DMS 273 treated with DMSO at 0.1 percent for 48 hours (cell line): ENCODE data around the gene ACAP2.
A peak's percentile ranks its signal among the peaks of the same experiment; 100 is the strongest.
"Not testable (repeated sequence)": the region's sequence is repeated elsewhere in the genome, so short reads cannot be mapped to it uniquely, and the experiment has no call there.

Experiments
- DNase-seq: peaks from one replicate; lab custom pipeline; 2025; lab: John Stamatoyannopoulos, UW

Gene ACAP2

DNA sequence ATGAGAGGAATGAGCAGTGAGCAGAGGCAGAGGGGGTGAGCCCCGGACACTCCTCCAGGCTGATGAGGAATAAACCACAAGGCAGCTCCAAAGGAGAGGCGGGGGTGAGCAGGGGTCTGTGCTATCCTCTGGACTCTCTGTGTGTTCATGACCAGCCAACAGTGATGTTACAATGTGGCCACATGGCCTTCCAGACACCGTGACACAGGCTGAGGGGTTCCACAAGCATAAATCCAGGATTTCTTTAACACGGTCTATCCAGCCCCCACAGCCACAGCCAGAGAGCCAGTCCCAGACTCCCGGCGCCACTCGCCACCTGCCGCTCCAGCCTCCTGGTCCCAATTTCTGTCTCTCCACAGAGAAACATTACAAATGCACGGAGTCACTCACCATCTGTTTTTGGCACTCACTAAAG is 196.2 kb downstream of the ACAP2 start:
- DNase-seq = peak; percentile 94

DNA sequence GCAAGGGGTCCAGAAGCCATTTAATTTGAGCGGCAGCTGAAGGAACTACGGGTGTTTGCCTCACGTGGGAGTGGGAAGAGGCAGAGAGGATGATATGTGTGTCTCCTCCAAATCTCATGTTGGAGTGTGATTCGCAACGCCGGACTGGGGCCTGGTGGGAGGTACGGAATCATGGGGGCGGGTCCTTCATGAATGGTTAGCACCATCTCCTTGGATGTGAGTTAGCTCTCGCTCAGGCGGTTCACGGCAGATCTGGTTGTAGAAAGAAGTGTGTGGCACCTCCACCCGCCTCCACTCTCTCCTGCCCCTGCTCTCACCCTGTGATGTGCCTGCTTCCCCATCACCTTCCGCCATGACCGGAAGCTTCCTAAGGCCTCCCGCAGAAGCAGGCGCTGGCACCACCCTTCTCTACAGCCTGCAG is 197.3 kb downstream of the ACAP2 start:
- no peak for DNase-seq

DNA sequence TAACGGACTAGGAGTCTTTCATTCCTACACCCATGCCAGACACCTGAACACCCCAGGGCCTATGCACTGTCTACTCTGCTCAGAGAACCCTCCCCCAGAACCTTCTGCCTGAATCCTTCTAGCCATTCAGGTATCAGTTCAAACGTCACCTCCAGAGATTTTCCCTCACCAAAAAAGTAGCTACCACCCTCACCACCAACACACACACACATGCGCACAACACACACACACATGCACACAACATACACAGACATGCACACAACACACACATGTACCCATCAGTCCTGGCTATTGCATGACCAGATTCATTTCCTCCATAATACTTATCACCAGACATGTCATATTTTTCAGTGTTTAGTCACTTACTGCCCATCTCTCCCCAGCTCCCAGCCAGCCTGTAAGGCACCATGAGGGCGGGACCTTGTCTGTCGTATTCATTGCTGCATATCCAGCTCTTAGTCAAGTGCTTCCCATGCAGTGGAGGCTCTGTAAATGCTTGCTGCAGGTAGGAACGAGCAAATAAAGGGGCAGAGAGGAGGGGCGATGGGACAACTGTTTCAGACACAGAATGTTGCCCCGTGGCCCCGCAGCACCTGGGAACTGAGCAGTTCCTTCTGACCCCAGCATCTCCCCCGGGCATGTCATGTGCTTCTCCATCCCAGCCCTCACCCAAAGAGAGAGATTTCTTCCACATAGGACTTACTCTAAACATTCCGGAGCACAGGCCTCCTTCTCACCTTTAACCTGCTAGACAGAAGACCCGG is 201.0 kb downstream of the ACAP2 start:
- DNase-seq = no peak

GRCh38 chr3:195240939-195241338 is 201.9 kb downstream of the ACAP2 start:
- no peak for DNase-seq

- DNase-seq = no peak
Measured at GRCh38 chr3:195240171-195240701, 202.6 kb downstream of the ACAP2 start.

DNA sequence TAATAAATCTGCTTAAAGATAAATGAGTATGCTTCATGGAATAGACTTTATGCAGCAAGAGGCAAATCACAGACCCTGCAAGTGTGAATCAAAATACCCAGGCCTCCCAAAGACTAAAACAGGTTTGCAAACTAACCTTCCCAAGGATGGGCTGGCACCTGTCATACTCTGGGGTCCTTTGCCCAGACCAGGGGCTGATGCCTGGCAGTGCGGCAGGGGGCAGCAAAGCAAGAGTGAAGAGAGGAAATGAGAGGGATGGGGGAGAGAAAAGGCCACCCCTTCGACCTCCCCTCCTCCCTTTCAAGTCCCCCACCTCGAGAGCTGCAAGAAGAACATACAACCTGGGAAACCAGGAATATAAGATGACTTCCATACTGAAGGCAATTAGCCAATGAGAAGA is 203.7 kb downstream of the ACAP2 start:
- DNase-seq = no peak

DNA sequence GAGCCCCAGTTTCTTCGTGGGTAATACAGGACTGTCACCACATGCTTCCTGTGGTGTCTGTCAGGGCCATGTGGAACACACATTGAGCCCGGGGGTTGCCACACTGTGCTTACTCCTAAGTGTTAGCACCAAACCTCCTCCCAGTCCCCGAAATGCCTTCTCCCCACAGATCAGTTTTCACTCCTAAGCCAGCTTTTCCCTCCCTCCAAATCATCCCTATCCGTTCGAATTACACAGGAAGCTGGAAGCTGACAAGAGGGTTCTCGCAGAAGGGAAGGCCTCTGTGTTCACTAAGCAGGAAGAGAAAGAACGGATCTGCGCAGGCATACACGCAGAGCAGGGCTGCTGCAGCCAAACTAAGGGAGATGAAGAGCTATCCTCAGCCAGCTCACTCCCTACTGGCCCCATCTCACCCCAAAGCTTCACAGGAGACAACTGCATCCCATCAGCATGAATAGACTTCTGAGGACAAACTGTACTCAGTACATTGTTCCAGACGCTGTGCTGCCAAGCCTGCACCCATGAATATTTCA is 204.2 kb downstream of the ACAP2 start:
- DNase-seq = no peak

DNA sequence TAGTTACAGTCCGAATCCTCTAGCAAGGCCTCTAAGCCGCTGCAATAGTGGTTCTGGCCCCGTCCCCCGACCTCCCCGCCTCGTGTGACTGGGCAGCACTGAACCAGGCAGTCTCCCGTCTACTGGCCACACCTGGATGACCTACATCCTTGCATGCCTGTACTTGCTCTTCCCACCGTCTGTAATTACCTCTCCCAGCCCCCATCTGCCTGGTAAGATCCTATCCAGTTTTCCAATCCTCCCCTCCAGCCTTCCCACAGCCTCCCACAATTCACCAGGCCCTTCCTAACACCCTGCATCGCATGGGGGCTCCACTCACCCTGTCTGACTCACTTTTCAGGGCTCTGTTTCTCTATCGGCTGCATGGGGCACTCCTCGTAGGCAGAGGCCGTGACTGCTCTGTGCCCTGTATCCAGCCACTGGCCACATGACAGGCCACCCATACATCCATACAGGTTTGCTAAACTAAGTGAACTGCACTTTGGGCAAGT is 204.7 kb downstream of the ACAP2 start:
- no peak for DNase-seq

- DNase-seq = no peak
Measured at GRCh38 chr3:195236801-195237570, 205.8 kb downstream of the ACAP2 start.

DNA sequence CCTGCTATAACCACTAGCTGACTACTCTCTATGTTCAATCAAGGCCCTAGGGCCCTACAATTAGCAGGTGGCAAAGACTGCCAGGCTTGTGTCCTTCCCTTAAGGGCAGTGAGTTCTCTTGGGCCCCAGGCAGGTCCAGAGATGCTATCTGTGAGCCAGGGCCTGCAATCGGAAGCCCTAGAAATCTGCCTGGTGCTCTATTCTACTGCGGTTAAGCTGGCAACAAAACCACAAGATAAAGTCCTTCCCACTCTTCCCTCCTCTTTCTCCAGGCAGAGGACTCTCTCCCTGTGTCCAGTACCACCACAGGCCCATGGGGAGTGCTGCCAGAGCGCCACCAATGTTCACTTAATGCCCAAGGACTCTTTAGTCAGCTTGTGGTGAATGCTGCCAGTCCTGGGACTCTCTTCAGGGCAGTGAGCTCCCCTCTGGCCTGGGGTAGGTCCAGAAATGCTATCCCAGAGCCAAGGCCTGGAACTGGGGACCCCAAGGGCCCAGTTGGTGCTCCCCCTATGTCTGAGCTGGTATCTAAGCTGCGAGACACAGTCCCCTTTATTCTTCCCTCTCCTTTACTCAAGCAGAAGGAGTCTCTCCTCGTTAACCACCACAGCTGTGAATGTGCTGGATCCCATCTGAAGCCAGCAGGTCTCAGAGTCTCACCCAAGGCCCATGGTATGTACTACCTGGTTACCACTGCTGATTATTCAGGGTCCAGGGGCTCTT is 206.6 kb downstream of the ACAP2 start:
- DNase-seq = no peak

DNA sequence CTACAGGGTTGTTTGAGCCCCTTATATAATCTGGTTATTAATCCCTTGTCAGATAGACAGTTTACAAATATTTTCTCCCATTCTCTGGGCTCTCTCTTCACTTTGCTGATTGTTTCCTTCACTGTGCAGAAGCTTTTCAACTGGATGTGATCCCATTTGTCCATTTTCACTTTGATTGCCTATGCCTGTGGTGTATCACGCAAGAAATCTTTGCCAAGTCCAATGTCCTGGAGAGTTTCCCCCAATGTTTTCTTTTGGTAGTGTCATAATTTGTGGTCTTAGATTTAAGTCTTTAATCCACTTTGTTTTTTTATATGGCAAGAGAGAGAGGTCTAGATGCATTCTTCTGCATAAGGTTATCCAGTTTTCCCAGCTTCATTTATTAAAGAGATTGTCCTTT is 212.6 kb downstream of the ACAP2 start:
- DNase-seq = no peak

DNA sequence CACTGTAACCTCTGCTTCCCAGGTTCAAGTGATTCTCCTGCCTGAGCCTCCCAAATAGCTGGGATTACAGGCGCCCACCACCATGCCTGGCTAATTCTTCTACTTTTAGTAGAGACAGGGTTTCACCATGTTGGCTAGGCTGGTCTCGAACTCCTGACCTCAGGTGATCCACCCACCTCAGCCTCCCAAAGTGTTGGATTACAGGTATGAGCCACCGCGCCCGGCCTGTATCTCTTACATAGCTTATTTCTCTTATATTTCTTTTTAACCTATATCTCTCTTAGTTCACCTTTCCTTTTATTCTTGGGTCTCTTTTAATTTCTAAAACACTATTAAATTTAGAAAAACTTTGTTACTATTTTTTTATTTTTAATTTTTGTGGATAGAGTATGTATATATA is 213.9 kb downstream of the ACAP2 start:
- DNase-seq = not testable (repeated sequence)

- DNase-seq = no peak
Measured at GRCh38 chr3:195227871-195228270, 214.9 kb downstream of the ACAP2 start.

DNA sequence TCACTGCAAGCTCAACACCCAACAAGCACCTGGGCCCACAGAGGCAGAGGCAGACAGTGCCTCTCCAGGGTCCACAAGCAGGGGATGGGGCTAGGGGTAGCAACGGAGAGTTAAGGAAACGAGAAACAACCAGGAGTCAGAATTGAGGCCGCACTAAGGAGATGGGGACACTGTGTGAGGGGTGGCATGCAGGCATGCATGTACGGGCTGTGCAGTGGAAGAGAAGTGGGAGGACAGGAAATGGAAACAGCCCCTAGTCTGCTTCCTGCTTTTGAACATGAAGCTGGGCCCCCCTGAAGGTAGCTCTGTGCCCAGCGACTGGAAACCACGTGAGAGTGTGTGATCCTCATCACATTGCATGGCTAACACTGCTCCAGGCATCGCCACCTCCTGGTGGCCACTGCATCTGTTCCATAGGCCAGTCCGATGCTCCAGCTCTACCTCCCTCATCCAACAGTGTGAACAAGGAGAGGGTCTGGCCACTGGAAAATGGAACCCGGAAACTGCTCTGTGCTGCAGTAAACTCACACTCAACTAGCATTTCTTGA is 215.8 kb downstream of the ACAP2 start:
- no peak for DNase-seq

- DNase-seq = no peak
Measured at GRCh38 chr3:195226445-195226844, 216.4 kb downstream of the ACAP2 start.

DNA sequence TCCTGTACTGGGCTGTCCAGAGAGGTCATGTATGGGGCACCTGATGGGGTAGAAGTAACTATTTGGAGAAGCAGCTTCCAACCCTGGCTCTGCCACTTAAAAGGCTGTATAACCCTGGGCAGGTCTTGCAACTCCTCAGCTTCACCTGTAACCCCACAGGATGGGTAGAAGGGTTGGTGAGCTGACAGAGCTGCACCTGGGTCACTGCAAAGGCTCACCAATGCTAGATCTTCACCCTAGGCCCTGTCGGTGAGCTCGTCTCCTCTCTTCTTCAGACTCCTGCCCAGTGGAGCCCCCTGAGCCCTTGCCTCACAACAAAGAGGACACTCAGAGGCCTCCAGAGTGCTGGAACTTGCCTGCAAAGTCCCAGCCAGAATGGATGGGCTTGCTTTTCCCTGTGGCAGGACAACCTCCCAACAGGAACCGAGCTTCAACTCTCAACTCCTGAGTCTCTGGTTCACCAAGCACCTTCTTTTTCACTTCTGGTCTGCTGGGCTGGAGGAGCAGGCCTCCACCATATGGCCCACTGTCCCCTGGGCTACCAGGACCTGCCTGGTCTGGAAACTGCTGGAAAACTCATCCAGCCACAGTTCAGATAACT is 217.7 kb downstream of the ACAP2 start:
- no peak for DNase-seq
